ENCODE measurements around the gene PRAMEF17.
"Not testable (repeated sequence)": the region's sequence is repeated elsewhere in the genome, so short reads cannot be mapped to it uniquely, and the experiment has no call there.

The PRAMEF17 gene, protein sequence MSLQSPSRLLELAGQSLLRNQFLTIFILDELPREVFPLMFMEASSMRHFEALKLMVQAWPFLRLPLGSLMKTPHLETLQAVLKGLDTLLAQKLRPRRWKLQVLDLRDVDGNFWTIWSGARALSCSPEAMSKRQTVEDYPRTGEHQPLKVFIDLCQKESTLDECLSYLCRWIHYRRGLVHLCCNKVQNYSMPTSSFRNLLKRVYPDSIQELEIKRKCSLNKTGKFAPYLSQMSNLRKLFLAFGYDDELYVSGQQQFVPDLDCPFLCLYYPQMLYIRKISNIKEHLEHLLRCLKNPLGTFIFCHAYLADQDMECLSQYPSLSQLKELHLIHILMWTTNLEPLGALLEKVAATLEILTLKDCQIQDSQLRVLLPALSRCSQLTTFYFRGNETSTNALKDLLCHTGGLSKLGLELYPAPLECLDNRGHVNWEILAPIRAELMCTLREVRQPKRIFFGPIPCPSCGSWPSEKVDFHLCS

DNA sequence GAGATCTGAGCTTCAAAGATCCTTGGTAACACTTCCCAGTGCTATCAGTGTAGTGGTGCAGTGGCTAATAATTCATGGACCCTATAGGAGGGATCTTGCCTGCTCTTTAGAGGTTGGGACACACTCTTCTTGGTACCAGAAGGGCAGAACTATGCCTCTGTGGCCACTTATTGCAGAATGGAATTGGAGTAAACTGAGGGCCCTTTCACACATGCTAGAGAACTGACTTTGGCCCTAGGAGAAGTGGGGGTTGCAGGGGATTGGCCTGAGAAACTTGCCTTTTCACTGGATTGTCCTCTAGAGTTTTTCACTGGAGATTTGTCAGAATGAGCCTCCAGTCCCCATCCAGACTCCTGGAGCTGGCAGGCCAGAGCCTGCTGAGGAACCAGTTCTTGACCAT, at the start of gene PRAMEF17:
Gene PRAMEF17, plus strand, starts transcription at position 301 of the 400 bp plus-strand sequence. Its CDS starts 26 bp downstream, at position 327.
- not testable (repeated sequence) for DNase-seq (ENCODE audit: low read depth)

DNA sequence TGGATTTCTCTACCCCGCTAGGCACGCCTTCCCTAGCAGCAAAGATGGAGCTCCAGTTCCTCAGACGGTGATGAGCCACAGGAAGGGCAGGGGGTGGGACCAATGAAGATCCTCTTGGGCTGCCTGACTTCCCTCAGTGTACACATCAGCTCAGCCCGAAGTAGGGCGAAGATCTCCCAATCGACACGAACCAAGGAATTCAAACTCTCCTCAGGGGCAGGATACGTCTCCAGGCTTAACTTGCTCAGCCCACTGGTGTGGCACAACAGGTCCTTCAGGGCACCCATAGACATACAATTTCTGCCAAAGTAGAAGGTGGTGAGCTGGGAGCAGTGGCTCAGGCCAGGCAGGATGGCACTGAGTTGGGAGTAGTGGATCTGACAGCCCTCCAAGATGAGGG, 46.9 kb upstream of the PRAMEF17 start:
- DNase-seq (ENCODE audit: low read depth): not testable (repeated sequence)

DNA sequence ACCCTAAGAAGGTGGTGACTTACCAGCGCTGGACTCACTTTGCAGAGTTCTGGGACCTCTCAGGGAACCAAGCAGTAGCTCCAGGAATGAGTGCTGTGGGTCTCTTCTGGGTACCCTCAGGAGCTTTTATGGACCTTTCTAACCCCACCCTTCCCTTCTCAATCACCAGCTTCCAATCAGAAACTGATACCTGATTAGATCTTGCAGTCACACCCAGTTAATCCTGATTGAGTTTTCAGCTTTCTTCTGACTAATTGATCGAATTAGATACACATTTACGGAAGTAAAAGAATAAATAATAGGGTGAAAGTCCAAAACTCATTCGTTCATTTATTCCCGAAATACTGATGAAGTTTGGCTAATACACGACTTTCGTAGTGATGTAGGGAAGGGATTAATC, 42.4 kb upstream of the PRAMEF17 start, which contains the start of gene PRAMEF14:
Gene PRAMEF14, minus strand, starts transcription at position 101 of the 400 bp plus-strand sequence. CDS start 1,820 bp downstream, outside the sequence.
- DNase-seq (ENCODE audit: low read depth): not testable (repeated sequence)

DNA sequence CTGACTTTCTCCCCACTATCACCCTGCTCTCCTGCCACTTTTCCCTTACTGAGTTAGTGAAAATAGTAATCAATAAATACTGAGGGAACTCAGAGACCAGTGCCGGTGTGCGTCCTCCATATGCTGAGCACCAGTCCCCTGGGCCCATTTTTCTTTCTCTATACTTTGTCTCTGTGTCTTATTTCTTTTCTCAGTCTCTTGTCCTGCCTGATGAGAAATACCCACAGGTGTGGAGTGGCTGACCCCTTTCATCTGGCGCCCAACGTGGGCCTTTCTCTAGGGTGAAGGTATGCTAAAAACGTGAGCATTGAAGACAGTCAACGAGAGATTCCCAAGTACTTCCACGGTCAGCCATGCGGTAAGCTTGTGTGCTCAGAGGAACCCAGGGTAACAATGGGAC, 36.0 kb upstream of the PRAMEF17 start:
- DNase-seq (ENCODE audit: low read depth): not testable (repeated sequence)

DNA sequence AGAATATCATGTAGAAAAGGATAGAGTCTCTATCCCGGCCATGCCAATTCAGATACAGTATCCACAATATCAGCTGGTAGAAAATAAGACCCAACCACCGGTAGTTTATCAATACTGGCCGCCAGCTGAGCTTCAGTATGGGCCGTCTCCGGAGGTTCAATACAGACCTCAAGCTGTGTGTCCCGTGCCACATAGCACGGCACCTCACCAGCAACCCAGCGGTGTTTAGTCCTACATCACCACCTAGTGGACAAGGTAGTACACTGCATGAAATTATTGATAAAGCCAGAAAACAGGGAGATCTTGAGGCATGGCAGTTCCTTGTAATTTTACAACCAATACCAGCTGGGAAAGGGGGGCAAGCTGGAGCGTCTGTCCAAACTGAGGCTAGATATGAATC, 35.0 kb upstream of the PRAMEF17 start:
- not testable (repeated sequence) for DNase-seq (ENCODE audit: low read depth)

DNA sequence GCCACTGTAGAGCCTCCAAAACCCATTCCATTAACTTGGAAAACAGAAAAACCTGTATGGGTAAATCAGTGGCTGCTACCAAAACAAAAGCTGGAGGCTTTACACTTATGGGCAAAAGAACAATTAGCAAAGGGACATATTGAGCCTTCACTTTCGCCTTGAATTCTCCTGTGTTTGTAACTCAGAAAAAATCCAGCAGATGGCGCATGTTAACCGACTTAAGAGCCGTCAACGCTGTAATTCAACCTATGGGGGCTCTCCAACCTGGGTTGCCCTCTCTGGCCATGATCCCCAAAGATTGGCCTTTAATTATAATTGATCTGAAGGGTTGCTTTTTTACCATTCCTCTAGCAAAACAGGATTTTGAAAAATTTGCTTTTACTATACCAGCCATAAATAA, 32.7 kb upstream of the PRAMEF17 start:
- DNase-seq (ENCODE audit: low read depth): not testable (repeated sequence)

DNA sequence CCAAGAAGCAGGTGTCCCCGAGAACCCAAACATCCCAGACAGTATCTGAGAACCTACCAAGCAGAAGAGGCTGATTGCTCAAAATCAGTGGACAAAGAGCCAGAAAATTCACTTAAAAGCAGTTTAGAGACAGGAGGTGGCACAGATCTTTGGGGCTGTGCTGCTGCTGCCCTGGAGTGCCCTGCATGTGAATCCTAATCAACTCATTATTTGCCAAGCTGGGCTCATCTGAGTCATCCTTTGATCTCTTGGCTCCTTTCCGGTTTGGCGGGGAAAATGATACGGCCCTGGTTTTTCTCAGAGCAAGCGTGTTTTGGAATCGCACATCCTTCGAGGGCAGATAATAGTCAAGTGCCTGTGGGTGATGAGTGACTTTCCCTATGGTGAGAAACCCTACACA, 27.1 kb upstream of the PRAMEF17 start:
- DNase-seq (ENCODE audit: low read depth): not testable (repeated sequence)

DNA sequence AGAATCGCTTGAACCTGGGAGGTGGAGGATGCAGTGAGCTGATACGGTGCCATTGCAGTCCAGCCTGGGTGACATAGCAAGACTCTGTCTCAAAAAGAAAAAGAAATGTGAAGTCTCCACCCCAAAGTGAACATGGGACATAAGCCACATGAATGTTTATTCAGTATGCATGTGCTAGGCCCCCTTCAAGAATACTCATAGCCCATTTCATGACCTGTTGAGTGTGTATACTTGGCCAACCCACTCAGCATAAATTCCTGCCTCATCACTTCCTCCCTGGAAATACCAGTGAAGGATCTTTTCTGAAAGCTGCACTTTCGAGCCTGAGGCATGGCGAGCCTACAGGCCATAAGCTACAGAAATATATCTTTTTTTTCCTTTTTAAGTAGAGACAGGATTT, 24.5 kb upstream of the PRAMEF17 start:
- not testable (repeated sequence) for DNase-seq (ENCODE audit: low read depth)

DNA sequence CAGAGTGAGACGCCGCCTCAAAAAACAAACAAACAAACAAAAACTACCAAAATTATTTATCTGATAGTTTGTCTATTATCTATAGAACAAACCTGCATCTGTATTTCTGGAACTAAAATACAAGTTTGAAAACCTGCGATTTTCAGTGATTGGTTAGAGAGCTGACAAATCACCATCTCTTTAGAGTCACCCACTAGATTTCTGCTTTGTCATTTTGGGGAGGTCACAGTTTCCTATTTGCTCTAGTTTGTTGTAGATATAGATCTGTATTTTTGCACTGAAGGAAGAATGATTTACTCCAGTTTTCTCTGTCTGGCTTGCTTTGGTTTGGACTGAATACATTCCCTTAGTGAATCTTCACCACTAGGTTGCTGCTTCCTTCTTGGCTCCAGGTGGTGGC, 22.9 kb upstream of the PRAMEF17 start:
- not testable (repeated sequence) for DNase-seq (ENCODE audit: low read depth)

DNA sequence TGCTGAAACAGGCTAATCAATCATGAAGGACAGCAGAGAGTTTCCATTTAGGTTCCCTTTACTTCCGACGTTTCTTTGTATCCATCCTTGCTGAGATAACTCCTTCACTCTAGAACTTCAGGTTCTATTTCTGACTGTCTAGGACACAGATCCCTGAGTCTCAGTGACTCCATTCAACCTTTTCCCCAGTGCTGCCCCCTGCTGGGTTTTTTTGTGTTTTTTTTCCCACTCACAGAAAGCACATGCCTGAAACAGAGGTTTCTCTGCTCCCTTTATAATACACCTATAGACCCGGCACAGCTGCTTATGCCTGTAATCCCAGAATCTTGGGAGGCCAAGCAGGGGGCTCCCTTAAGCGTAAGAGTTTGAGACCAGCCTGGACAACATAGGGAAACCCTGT, 20.9 kb upstream of the PRAMEF17 start:
- not testable (repeated sequence) for DNase-seq (ENCODE audit: low read depth)

DNA sequence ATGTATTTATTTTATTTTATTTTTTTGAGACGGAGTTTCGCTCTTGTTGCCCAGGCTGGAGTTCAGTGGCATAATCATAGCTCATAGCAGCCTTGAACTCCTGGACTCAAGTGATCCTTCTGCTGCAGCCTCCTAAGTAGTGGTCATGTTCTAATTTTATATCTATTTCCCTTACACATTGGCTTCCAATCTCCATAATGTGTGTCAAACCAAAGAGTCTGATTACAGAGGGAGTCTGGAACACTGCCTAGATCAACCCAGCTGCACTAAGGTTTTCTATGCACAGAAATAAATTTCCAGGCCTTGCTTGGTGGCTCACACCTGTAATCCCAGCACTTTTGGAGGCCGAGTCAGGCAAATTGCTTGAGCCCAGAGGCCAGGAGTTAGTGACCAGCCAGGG, 10.4 kb upstream of the PRAMEF17 start:
- not testable (repeated sequence) for DNase-seq (ENCODE audit: low read depth)

DNA sequence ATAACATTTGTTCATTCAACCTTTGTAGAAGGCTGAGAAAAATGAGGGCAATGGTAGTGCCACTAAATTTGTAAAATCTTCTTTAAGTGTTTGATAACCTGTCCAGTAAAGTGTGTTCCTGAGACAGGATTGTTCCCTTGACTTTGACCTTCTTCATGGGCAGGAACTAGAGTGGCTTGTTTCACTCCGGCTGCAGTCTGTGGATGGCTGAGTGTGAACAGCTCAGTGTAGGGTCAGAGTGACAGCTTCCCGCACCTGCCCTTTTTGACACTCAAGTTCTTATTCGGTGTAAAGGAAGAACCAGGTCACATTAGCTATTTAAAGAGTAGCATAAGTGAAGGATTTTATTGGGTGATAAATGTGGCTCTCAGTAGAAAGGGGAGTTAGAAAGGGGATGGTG, 9.1 kb upstream of the PRAMEF17 start:
- not testable (repeated sequence) for DNase-seq (ENCODE audit: low read depth)

DNA sequence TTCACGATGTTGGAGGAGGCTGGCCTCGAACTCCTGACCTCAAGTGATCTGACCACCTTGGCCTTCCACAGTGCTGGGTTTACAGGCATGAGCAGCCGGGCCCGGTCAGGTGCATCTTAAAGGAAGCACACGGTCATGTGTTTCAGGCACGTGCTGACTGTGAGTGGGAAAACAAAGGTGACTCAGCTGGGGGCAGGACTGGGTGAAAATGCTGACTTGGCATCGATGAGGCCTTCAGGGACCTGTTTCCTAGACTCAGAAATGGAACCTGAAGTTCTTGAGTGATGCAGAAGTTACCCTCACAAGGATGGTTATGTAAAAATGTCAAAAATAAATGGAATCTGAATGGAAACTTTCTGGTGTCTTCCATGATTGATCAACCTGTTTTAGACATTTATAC, 3.6 kb downstream of the PRAMEF17 start:
- not testable (repeated sequence) for DNase-seq (ENCODE audit: low read depth)

DNA sequence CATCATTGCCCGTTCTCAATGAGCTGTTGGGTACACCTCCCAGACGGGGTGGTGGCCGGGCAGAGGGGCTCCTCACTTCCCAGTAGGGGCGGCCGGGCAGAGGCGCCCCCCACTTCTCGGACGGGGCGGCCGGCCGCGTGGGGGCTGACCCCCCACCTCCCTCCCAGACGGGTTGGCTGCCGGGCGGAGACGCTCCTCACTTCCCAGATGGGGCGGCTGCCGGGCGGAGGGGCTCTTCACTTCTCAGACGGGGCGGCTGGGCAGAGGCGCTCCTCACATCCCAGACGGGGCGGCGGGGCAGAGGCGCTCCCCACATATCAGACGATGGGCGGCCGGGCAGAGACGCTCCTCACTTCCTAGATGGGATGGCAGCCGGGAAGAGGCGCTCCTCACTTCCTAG, 5.3 kb downstream of the PRAMEF17 start:
- not testable (repeated sequence) for DNase-seq (ENCODE audit: low read depth)

DNA sequence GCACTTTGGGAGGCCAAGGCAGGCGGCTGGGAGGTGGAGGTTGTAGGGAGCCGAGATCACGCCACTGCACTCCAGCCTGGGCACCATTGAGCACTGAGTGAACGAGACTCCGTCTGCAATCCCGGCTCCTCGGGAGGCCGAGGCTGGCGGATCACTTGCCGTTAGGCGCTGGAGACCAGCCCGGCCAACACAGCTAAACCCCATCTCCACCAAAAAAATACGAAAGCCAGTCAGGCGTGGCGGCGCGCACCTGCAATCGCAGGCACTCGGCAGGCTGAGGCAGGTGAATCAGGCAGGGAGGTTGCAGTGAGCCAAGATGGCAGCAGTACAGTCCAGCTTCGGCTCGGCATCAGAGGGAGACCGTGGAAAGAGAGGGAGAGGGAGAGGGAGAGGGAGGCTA, 5.9 kb downstream of the PRAMEF17 start:
- not testable (repeated sequence) for DNase-seq (ENCODE audit: low read depth)

DNA sequence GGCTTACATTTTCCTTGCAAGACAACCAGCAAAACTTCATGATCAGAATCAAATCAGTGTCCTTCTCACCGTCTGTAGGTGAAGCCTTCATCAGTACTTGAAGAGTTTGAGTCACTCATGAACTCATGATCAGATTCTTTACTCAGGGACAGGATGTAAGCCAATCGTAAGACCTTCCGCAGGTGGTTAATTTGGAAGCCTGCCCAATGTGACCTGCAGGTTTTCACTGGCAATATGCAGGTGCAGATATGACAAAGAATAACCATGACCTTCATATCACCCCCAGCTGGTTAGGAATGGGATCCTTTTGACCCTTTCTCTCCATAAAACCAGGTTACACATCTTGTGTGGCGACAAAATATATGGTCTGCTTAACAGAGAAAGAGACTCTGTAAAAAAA, 18.4 kb downstream of the PRAMEF17 start:
- no peak for DNase-seq (ENCODE audit: low read depth)

DNA sequence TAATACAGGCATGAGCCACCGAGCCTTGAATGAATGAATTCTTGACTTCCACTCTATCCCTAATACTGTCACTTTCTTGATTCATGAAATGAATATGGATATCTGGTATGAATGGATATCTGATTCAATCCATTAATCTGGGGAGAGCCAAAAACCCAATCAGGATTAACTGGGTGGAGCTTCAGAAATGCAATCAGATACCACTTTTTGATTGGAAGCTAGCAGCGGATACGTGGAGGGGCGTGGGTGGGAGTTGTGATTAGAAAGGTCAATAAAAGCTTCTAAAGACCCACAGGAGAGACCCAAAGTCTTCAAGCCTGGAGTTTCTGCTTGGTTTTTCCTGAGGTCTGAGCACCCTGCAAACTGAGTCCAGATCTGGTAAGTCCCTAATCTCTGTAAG, 20.7 kb downstream of the PRAMEF17 start, which contains the start of gene PRAMEF20:
Gene PRAMEF20, plus strand, starts transcription at position 301 of the 400 bp plus-strand sequence. CDS start 5,905 bp downstream, outside the sequence.
- DNase-seq (ENCODE audit: low read depth): not testable (repeated sequence)

DNA sequence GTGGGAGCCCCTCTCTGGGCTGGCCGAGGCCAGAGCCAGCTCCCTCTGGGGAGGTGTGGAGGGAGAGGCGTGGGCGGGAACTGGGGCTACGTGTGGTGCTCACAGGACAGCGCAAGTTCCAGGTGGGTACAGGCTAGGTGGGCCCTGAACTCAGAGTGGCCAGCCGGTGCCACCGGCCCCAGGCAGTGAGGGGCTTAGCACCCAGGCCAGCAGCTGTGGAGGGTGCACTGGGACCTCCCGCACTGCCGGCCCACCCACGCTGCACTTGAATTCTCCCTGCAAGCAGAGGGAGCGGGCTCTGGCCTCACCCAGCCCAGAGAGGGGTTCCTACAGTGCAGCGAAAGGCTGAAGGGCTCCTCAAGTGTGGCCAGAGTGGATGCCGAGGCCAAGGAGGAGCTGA, 41.1 kb downstream of the PRAMEF17 start:
- DNase-seq (ENCODE audit: low read depth): no peak

DNA sequence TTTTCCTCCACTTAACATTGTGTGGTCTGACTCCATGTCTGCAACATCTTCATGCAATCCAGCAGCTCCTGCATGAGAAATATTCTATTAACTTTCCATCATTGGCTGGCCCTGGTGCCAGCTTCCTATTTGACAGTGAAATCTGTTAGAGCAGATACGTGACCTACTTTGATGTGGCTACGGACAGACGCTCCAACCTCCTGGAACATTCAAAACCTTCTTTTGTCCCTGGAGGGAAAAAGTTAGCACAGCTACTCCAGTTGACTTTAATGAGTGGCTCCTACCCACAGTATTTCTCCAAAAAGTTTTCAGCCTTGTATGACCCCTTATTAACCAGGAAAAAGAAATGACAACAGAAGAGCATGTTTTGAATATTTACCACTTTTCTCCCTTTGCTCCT, 42.8 kb downstream of the PRAMEF17 start:
- no peak for DNase-seq (ENCODE audit: low read depth)

DNA sequence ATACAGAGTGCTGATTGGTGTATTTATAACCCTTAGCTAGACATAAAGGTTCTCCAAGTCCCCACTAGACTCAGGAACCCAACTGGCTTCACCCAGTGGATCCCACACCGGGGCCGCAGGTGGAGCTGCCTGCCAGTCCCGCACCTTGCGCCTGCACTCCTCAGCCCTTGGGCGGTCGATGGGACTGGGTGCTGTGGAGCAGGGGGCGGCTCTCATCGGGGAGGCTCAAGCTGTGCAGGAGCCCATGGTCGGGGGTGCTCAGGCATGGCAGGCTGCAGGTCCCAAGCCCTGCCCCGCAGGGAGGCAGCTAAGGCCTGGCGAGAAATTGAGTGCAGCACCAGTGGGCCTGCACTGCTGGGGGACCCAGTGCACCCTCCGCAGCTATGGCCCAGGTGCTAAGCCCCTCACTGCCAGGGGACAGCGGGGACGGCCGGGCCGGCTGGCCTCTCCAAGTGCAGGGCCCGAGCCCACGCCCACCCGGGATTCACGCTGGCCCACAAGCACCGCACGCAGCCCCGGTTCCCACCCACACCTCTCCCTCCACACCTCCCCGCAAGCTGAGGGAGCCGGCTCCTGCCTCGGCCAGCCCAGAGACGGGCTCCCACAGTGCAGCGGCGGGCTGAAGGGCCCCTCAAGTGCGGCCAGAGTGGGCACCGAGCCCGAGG, 44.4 kb downstream of the PRAMEF17 start:
- DNase-seq (ENCODE audit: low read depth): not testable (repeated sequence)

DNA sequence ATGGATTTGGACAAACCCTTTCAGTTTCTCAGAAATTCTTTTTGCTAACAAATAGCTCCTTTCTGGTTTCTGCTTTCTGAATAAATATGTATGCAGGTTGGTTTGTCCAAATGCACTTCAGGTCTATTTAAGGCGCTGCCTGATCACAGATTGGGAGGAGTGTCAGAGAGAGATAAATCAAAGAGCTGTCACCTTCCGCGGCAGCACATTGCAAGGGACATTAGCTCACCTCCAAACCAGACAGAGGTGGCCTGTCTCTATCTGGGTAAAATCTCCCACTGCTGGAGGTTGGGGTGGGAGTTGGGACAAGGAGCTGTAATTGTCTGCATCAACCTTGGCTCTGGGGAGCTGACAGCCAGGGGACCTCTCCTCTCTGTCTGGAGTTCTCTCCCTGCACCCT, 46.0 kb downstream of the PRAMEF17 start:
- DNase-seq (ENCODE audit: low read depth): no peak

DNA sequence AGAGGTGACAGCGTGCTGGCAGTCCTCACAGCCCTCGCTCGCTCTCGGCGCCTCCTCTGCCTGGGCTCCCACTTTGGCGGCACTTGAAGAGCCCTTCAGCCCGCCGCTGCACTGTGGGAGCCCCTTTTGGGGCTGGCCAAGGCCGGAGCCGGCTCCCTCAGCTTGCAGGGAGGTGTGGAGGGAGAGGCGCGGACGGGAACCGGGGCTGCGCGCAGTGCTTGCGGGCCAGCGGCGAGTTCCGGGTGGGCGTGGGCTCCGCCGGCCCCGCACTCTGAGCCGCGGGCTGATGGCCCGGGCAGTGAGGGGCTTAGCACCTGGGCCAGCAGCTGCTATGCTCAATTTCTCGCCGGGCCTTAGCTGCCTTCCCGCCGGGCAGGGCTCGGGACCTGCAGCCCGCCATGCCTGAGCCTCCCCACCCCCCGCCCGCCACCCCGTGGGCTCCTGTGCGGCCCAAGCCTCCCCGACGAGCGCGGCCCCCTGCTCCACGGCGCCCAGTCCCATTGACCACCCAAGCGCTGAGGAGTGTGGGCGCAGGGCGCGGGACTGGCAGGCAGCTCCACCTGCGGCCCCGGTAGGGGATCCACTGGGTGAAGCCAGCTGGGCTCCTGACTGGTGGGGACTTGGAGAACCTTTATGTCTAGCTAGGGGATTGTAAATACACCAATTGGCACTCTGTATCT, 49.8 kb downstream of the PRAMEF17 start:
- DNase-seq (ENCODE audit: low read depth): not testable (repeated sequence)

Measured in stimulated activated CD8-positive, alpha-beta memory T cell treated with anti-CD3 and anti-CD28 coated beads, Interleukin-15, amount 100 ng/mL, for 1 hour (primary cell).